Mesenchymal stem cell (in vitro differentiated cells and primary cell): ENCODE measurements around the gene MICOS13.

Source experiments
- DNase-seq: peaks from one replicate; pipeline ENCODE4 v3.0.0-alpha.2; 2013
- H2AFZ ChIP-seq: one replicate; pipeline ENCODE4 v1.6.1; 2013; ENCODE audit warnings: low read depth, mild to moderate bottlenecking, control low read depth, inconsistent platforms, low read length, moderate library complexity
- H2AK5ac ChIP-seq: 2 replicates; pipeline ENCODE4 v1.6.1; 2013; ENCODE audit warnings: low read length, moderate library complexity, mild to moderate bottlenecking, inconsistent platforms; ENCODE audit not compliant: severe bottlenecking
- H2BK120ac ChIP-seq: one replicate; pipeline ENCODE4 v1.6.1; 2013; ENCODE audit warnings: low read depth, mild to moderate bottlenecking, inconsistent platforms, low read length, moderate library complexity
- H2BK12ac ChIP-seq, 2 experiments: one replicate each; pipeline ENCODE4 v1.6.1; 2013; ENCODE audit warnings: inconsistent platforms in 2 of 2, low read length in 2 of 2, mild to moderate bottlenecking in 2 of 2, moderate library complexity in 2 of 2, control low read depth in 1 of 2
- H2BK15ac ChIP-seq: one replicate; pipeline ENCODE4 v1.6.1; 2013; ENCODE audit warnings: mild to moderate bottlenecking, low read depth, inconsistent platforms; ENCODE audit not compliant: poor library complexity, severe bottlenecking
- H2BK5ac ChIP-seq: 2 replicates; pipeline ENCODE4 v1.6.1; 2013; ENCODE audit warnings: low read depth, mild to moderate bottlenecking, low read length, control low read depth, inconsistent platforms; ENCODE audit not compliant: poor library complexity, severe bottlenecking
- H3K14ac ChIP-seq, 2 experiments: one replicate each; pipeline ENCODE4 v1.6.1; 2013; ENCODE audit warnings: inconsistent platforms in 2 of 2, low read length in 2 of 2, control low read depth in 1 of 2, mild to moderate bottlenecking in 1 of 2, moderate library complexity in 1 of 2
- H3K18ac ChIP-seq, 2 experiments: one replicate each; pipeline ENCODE4 v1.6.1; 2013; ENCODE audit warnings: inconsistent platforms in 2 of 2, low read length in 2 of 2, control low read depth in 1 of 2, low read depth in 1 of 2, mild to moderate bottlenecking in 1 of 2
- H3K23ac ChIP-seq, 2 experiments: one replicate each; pipeline ENCODE4 v1.6.1; 2013; ENCODE audit warnings: inconsistent platforms in 2 of 2, low read length in 2 of 2, mild to moderate bottlenecking in 2 of 2, moderate library complexity in 2 of 2, control low read depth in 1 of 2
- H3K27ac ChIP-seq: 2 replicates; pipeline ENCODE4 v1.5.1; 2013; ENCODE audit warnings: mild to moderate bottlenecking, moderate library complexity, low read length, control low read depth, inconsistent platforms; ENCODE audit not compliant: poor library complexity, severe bottlenecking
- H3K27me3 ChIP-seq, 2 experiments: 2 replicates each; pipeline versions ENCODE4 v1.6.1 to v1.7.0; 2013; ENCODE audit warnings: low read length in 2 of 2, mild to moderate bottlenecking in 2 of 2, moderate library complexity in 2 of 2, control low read depth in 1 of 2, inconsistent platforms in 1 of 2; ENCODE audit not compliant: control insufficient read depth in 1 of 2, insufficient read depth in 1 of 2
- H3K36me3 ChIP-seq, 2 experiments: 2 replicates each; pipeline versions ENCODE4 v1.6.1 to v1.7.0; 2013; ENCODE audit warnings: low read length in 2 of 2, control low read depth in 1 of 2, inconsistent platforms in 1 of 2, low read depth in 1 of 2, mild to moderate bottlenecking in 1 of 2; ENCODE audit not compliant: insufficient read depth in 2 of 2, control insufficient read depth in 1 of 2
- H3K4ac ChIP-seq, 2 experiments: one replicate each; pipeline ENCODE4 v1.6.1; 2013; ENCODE audit warnings: inconsistent platforms in 2 of 2, low read length in 2 of 2, mild to moderate bottlenecking in 2 of 2, moderate library complexity in 2 of 2, control low read depth in 1 of 2, low read depth in 1 of 2
- H3K4me1 ChIP-seq: 2 replicates; pipeline ENCODE4 v1.6.1; 2013; ENCODE audit warnings: low read depth, low read length, control low read depth; ENCODE audit not compliant: control insufficient read depth, insufficient read depth
- H3K4me2 ChIP-seq: 2 replicates; pipeline ENCODE4 v1.6.1; 2013; ENCODE audit warnings: low read length, mild to moderate bottlenecking, inconsistent platforms; ENCODE audit not compliant: poor library complexity, severe bottlenecking
- H3K4me3 ChIP-seq, 2 experiments: 2 replicates each; pipeline versions ENCODE4 v1.5.1 to v1.7.0; 2013; ENCODE audit warnings: low read length in 2 of 2, mild to moderate bottlenecking in 2 of 2, control low read depth in 1 of 2, low read depth in 1 of 2; ENCODE audit not compliant: insufficient read depth in 1 of 2
- H3K79me1 ChIP-seq: replicated peaks from 2 replicates; pipeline ENCODE4 v1.6.1; 2013; ENCODE audit warnings: mild to moderate bottlenecking, control low read depth, low read length, inconsistent platforms; ENCODE audit not compliant: poor library complexity, severe bottlenecking
- H3K9ac ChIP-seq: 2 replicates; pipeline ENCODE4 v1.7.0; 2013; ENCODE audit warnings: mild to moderate bottlenecking, low read length, moderate library complexity
- H3K9me3 ChIP-seq: 2 replicates; pipeline ENCODE4 v1.7.0; 2013; ENCODE audit warnings: mild to moderate bottlenecking, low read length; ENCODE audit not compliant: control insufficient read depth
- H4K8ac ChIP-seq: one replicate; pipeline ENCODE4 v1.6.1; 2013; ENCODE audit warnings: inconsistent platforms, mild to moderate bottlenecking, low read length, moderate library complexity
- H4K91ac ChIP-seq: one replicate; pipeline ENCODE4 v1.6.1; 2013; ENCODE audit warnings: mild to moderate bottlenecking, low read length, inconsistent platforms
- WGBS: methylation state at CpG from one replicate; pipeline ENCODE4 v1.1.7; 2013; ENCODE audit warnings: mixed read lengths; 5-methylcytosine and 5-hydroxymethylcytosine counted together

The MICOS13 gene

DNA sequence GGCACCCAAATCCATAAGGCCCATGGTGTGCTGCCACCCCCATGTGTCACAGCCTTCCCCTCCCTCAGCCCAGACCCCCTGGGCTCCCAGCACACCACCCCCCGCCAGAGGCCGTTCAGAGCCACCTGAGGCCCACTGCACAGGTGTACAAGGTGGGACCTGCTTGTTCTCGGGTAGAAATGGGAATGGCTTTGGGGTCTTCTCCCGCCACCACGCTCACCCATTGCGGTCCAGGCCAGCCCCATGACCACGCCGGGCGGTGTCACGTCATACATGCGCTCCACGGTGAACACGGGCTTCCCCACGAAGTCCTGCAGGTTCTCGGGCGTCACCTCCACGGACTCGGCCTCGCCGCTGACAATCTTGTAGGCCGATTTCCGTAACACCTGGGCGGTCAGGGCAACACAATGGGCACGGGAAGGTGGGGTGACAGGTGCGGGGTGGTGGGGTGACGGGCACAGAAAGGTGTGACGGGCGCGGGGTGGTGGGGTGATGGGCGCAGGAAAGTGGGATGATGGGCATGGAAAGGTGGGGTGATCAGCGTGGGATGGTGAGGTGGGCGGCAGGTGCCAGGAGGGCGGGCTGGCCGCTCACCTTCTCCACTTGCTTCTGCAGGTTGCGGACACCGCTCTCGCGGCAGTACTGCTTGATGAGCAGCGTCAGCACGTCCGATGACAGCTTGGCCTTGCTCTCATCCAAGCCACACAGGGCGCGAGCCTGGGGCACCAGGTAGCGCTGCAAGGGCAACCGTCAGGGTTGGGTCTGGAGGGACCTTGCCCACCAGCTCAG, 14.0 kb upstream of the MICOS13 start:
- H3K23ac ChIP-seq, result peak overlapping the region in 1 of 2 experiments; percentile 17

DNA sequence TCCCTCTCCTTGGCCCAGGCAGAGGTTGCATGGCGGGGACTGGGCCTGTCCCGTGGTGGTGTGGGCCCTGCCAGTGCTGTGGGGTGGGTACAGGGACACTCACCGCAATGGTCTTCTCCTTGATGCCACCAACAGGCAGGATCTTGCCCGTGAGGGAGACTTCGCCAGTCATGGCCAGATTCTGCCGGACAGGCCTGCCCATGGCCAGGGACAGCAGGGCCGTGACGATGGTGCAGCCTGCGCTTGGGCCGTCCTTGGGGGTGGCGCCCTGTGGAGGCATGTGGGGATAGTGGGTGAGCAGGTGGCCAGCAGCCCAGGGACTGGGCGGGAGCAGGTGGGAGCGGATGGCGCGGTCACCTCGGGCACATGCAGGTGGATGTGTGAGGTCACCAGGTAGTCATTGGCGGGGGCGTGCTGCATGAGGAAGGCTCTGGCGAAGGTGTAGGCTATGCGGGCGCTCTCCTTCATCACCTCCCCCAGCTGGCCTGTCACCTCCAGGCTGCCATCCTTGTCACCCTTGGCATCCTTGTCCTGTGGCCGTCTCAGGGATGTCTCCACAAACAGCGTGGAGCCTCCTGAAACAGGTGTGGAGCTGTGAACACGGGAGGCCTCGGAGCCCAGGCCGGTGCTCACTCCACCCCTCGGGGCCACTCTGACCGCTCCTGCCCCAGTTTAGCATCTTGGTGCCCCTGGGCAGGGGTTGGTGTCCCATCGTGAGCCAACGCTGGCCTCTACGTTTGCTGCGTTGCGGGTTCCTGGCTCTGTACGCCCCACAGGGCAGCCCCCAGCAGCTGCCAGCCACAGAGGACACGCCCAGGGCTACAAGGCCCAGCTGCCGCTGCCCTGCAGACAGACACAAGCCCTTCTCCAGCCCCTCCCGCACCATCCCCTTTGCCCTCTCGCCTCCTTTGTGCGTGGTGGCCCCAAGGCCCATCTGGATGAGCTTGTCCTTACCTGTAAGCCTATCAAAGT, 13.2 kb upstream of the MICOS13 start:
- no peak overlapping the region for H2BK5ac ChIP-seq
- no peaks in the 10 kb centered on the region for H3K27me3 ChIP-seq
- H4K91ac ChIP-seq, result peak overlapping the region; percentile 7
- H2BK12ac ChIP-seq, result no peak overlapping the region
- no peak overlapping the region for H3K14ac ChIP-seq
- DNase-seq, result no peak
- H3K23ac ChIP-seq, result no peak overlapping the region
- H3K9me3 ChIP-seq, result no peaks in the 10 kb centered on the region
- H2AK5ac ChIP-seq, result no peak overlapping the region
- H2AFZ ChIP-seq, result no peak overlapping the region
- no peak overlapping the region for H3K4ac ChIP-seq
- no peak overlapping the region for H3K9ac ChIP-seq
- H4K8ac ChIP-seq, result peak overlapping the region; percentile 14
- no peak overlapping the region for H3K4me3 ChIP-seq
- no peak overlapping the region for H2BK15ac ChIP-seq
- H3K4me2 ChIP-seq, result no peak overlapping the region
- H3K27ac ChIP-seq, result no peak overlapping the region
- 92% methylated on average over 36 of the region's 39 CpGs for WGBS
- H3K18ac ChIP-seq, result no peak overlapping the region
- H3K79me1 ChIP-seq, result peaks cover 2% of the 10 kb centered on the region
- H2BK120ac ChIP-seq, result no peak overlapping the region
- H3K36me3 ChIP-seq, result peaks cover 61 to 75% of the 10 kb centered on the region in 2 experiments
- peaks cover 26% of the 10 kb centered on the region for H3K4me1 ChIP-seq

More for the DNA sequence above, 14.0 kb upstream of the MICOS13 start:
- H3K9ac ChIP-seq, result no peak overlapping the region
- peak overlapping the region; percentile 45 for H4K8ac ChIP-seq
- H2AK5ac ChIP-seq, result no peak overlapping the region
- no peak overlapping the region for H3K4ac ChIP-seq
- no peak overlapping the region for H3K4me3 ChIP-seq
- no peak overlapping the region for H2AFZ ChIP-seq
- H2BK15ac ChIP-seq, result no peak overlapping the region
- H3K9me3 ChIP-seq, result no peaks in the 10 kb centered on the region
- H3K14ac ChIP-seq, result no peak overlapping the region
- H3K4me2 ChIP-seq, result no peak overlapping the region
- peaks cover 4% of the 10 kb centered on the region for H3K79me1 ChIP-seq
- no peaks in the 10 kb centered on the region for H3K27me3 ChIP-seq
- no peak overlapping the region for H4K91ac ChIP-seq
- H3K36me3 ChIP-seq, result peaks cover 69 to 84% of the 10 kb centered on the region in 2 experiments
- no peak overlapping the region for H2BK5ac ChIP-seq
- H2BK120ac ChIP-seq, result no peak overlapping the region
- H3K27ac ChIP-seq, result no peak overlapping the region
- DNase-seq, result no peak
- H3K18ac ChIP-seq, result no peak overlapping the region
- H2BK12ac ChIP-seq, result no peak overlapping the region
- H3K4me1 ChIP-seq, result peaks cover 26% of the 10 kb centered on the region
- WGBS, result 97% methylated on average over 45 of the region's 45 CpGs

DNA sequence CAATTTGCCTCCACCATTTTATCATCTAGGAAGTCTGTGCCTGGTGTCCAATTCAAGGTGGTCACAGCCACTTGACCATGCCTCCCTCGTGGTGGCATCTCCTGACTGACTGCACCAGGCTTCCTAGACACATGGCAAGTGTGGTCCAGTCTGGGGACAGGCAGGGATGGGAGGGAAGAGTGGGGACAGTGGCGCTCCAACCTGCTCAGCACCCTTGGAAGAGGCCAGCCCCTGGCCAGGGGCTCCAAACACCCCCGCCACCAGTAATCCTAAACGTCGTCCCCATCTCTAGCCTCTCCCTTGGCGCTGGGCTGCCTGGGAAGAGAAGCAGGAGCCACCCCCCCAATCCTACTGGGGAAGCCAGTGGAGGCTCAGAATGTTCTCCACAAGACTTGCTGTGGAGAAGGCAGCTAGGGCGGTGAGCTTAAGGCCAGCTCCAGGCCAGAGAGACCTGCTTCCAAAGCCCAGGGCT, 12.4 kb upstream of the MICOS13 start:
- peaks cover 56 to 70% of the 10 kb centered on the region in 2 experiments for H3K36me3 ChIP-seq
- DNase-seq, result peak; percentile 16
- no peak overlapping the region for H3K14ac ChIP-seq
- H3K18ac ChIP-seq, result no peak overlapping the region
- 92% methylated on average over 7 of the region's 7 CpGs for WGBS
- H3K9me3 ChIP-seq, result no peaks in the 10 kb centered on the region
- no peak overlapping the region for H3K23ac ChIP-seq
- no peak overlapping the region for H3K27ac ChIP-seq
- no peak overlapping the region for H2AFZ ChIP-seq
- H2BK120ac ChIP-seq, result no peak overlapping the region
- H3K27me3 ChIP-seq, result no peaks in the 10 kb centered on the region
- H2BK15ac ChIP-seq, result no peak overlapping the region
- peaks cover 24% of the 10 kb centered on the region for H3K4me1 ChIP-seq
- peaks cover 2% of the 10 kb centered on the region for H3K79me1 ChIP-seq
- no peak overlapping the region for H2AK5ac ChIP-seq
- no peak overlapping the region for H3K4me2 ChIP-seq
- H4K8ac ChIP-seq, result peak overlapping the region; percentile 14
- no peak overlapping the region for H4K91ac ChIP-seq
- H3K4me3 ChIP-seq, result no peak overlapping the region
- peak overlapping the region; percentile 92 for H3K9ac ChIP-seq
- no peak overlapping the region for H3K4ac ChIP-seq
- H2BK5ac ChIP-seq, result no peak overlapping the region
- H2BK12ac ChIP-seq, result no peak overlapping the region
